ENCODE data around the gene MAPK7.

GRCh38 chr17:19357761-19358160 is 20.5 kb upstream of the MAPK7 start:
- TF ChIP-seq, protein P1, sequence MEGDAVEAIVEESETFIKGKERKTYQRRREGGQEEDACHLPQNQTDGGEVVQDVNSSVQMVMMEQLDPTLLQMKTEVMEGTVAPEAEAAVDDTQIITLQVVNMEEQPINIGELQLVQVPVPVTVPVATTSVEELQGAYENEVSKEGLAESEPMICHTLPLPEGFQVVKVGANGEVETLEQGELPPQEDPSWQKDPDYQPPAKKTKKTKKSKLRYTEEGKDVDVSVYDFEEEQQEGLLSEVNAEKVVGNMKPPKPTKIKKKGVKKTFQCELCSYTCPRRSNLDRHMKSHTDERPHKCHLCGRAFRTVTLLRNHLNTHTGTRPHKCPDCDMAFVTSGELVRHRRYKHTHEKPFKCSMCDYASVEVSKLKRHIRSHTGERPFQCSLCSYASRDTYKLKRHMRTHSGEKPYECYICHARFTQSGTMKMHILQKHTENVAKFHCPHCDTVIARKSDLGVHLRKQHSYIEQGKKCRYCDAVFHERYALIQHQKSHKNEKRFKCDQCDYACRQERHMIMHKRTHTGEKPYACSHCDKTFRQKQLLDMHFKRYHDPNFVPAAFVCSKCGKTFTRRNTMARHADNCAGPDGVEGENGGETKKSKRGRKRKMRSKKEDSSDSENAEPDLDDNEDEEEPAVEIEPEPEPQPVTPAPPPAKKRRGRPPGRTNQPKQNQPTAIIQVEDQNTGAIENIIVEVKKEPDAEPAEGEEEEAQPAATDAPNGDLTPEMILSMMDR (IDR thresholded peaks at IDR 0.05; ENCODE audit: insufficient read depth, low read depth, low read length) = no peak
- no peak for TF ChIP-seq EZH2 (IDR thresholded peaks at IDR 0.05; ENCODE audit: insufficient read depth, low read length)
